HepG2 (cell line): ENCODE results near the gene CES3. TPM values are rescaled to one million over a fixed set of nuclear protein-coding genes. Genes with fewer than 3 reads are reported as not detected.

Experiments used
- ATAC-seq: fragments of 200-7000 bp; cut with Tn5 transposase; 3 replicates; pipeline ENCODE4 v1.9.1; 2020; ENCODE audit warnings: mild to moderate bottlenecking, moderate library complexity
- BruUV-seq: library from RNA; stranded (reverse); fragments of 400-500 nt; replicated peaks from 2 replicates; lab custom pipeline; 2021; lab: Mats Ljungman, UMichigan
- CTCF ChIA-PET: fragments of 300-600 bp; formaldehyde crosslinking; extraction: SDS; loops from one replicate; lab custom pipeline; 2021; ENCODE audit warnings: low total read pairs, inconsistent platforms, low intra/inter-chr PET ratio; lab: Yijun Ruan, JAX
- POLR2A ChIA-PET: fragments of 350-600 bp; sonication (Branson Sonifier 250); formaldehyde crosslinking; loops from one replicate; lab custom pipeline; 2020; ENCODE audit warnings: antibody characterized with exemption, inconsistent platforms; lab: Yijun Ruan, JAX
- DNase-seq: peaks from one replicate; pipeline ENCODE4 v3.0.0-alpha.2; 2015; ENCODE audit warnings: low spot score
- FAIRE-seq: peaks from 3 replicates; lab custom pipeline; 2011; peaks lifted over from hg19 to GRCh38; lab: Jason Lieb, UNC
- H2AFZ ChIP-seq: one replicate; pipeline ENCODE4 v1.6.1; 2011; ENCODE audit warnings: low read length, inconsistent platforms
- H3K27ac ChIP-seq: fragments of 300-600 bp; 3 replicates; pipeline ENCODE4 v1.8.0; 2011; ENCODE audit warnings: mixed run types, mild to moderate bottlenecking, mixed read lengths, low read length, inconsistent platforms; ENCODE audit not compliant: insufficient read depth; ENCODE audit errors: extremely low read length
- H3K27me3 ChIP-seq, 2 experiments: fragments of 200-600 bp in 1 of 2; 2 replicates in 1 of 2; 3 replicates in 1 of 2; pipeline versions ENCODE4 v1.6.0 to v1.8.0; 2011; ENCODE audit warnings: low read length in 2 of 2, mild to moderate bottlenecking in 2 of 2, moderate library complexity in 2 of 2, inconsistent platforms in 1 of 2; ENCODE audit not compliant: insufficient read depth in 2 of 2, control insufficient read depth in 1 of 2
- H3K36me3 ChIP-seq, 2 experiments: fragments of 200-600 bp in 1 of 2; replicated peaks in 1 of 2; 2 replicates in 1 of 2; 3 replicates in 1 of 2; pipeline versions ENCODE4 v1.5.1 to v1.8.0; 2011; ENCODE audit warnings: low read length in 2 of 2, inconsistent platforms in 1 of 2; ENCODE audit not compliant: insufficient read depth in 2 of 2, control insufficient read depth in 1 of 2
- H3K4me1 ChIP-seq: 2 replicates; pipeline ENCODE4 v1.5.1; 2012; ENCODE audit warnings: low read length, inconsistent platforms; ENCODE audit not compliant: insufficient read depth
- H3K4me2 ChIP-seq: 2 replicates; pipeline ENCODE4 v1.6.0; 2011; ENCODE audit warnings: low read depth, low read length, inconsistent platforms
- H3K4me3 ChIP-seq, 3 experiments: fragments of 200-600 bp in 1 of 3; sonication (generic), shearing (Covaris generic) in 1 of 3; replicated peaks in 1 of 3; 2 replicates each; pipeline ENCODE4 v1.5.1; 2011 to 2016; ENCODE audit warnings: low read length in 3 of 3, inconsistent platforms in 2 of 3, low read depth in 2 of 3, mild to moderate bottlenecking in 2 of 3, control low read depth in 1 of 3, mixed read lengths in 1 of 3; ENCODE audit not compliant: insufficient read depth in 1 of 3
- H3K79me2 ChIP-seq: one replicate; pipeline ENCODE4 v1.6.1; 2011; ENCODE audit warnings: low read length, inconsistent platforms; ENCODE audit not compliant: insufficient read depth
- H3K9ac ChIP-seq: 2 replicates; pipeline ENCODE4 v1.6.0; 2011; ENCODE audit warnings: mild to moderate bottlenecking, low read depth, low read length, inconsistent platforms; ENCODE audit not compliant: insufficient read depth
- H3K9me3 ChIP-seq: 2 replicates; pipeline ENCODE4 v1.5.1; 2012; ENCODE audit warnings: mild to moderate bottlenecking, low read length
- H4K20me1 ChIP-seq: 2 replicates; pipeline ENCODE4 v1.6.0; 2011; ENCODE audit warnings: inconsistent platforms, mild to moderate bottlenecking, low read length, moderate library complexity; ENCODE audit not compliant: insufficient read depth
- BHLHE40 ChIP-seq: IDR thresholded peaks from 2 replicates; pipeline ENCODE4 v1.6.1; 2011; ENCODE audit warnings: low read length, improper control_type of control experiment
- CEBPB ChIP-seq: IDR thresholded peaks from 2 replicates; pipeline ENCODE4 v1.6.1; 2011; ENCODE audit warnings: low read depth, low read length, improper control_type of control experiment, borderline replicate concordance
- CHCHD3 ChIP-seq: sonication (generic); formaldehyde crosslinking; IDR thresholded peaks from 2 replicates; pipeline ENCODE4 v1.8.0; 2022; ENCODE audit warnings: mild to moderate bottlenecking, missing genetic modification reagents, moderate library complexity
- CREM ChIP-seq, 2 experiments: sonication (generic) in 1 of 2; formaldehyde crosslinking in 1 of 2; IDR thresholded peaks; 2 replicates each; pipeline versions ENCODE4 v1.4.0 to v1.6.1; 2016 to 2020; ENCODE audit warnings: antibody characterized with exemption in 1 of 2, mild to moderate bottlenecking in 1 of 2, missing genetic modification reagents in 1 of 2
- KDM2A ChIP-seq: sonication (generic); formaldehyde crosslinking; IDR thresholded peaks from 2 replicates; pipeline ENCODE4 v1.4.0; 2020; ENCODE audit warnings: low read depth, missing genetic modification reagents, borderline replicate concordance
- MIER3 ChIP-seq: IDR thresholded peaks from 2 replicates; pipeline ENCODE4 v1.6.1; 2016; ENCODE audit warnings: missing compliant biosample characterization, borderline replicate concordance
- MXI1 ChIP-seq: IDR thresholded peaks from 3 replicates; pipeline ENCODE4 v1.6.1; 2012; ENCODE audit warnings: low read depth, low read length, inconsistent platforms, borderline replicate concordance
- NFKBIZ ChIP-seq: IDR thresholded peaks from 2 replicates; pipeline ENCODE4 v1.6.1; 2018; ENCODE audit warnings: missing genetic modification reagents, missing compliant biosample characterization
- NR3C1 ChIP-seq: sonication (generic); formaldehyde crosslinking; IDR thresholded peaks from 2 replicates; pipeline ENCODE4 v1.4.0; 2020; ENCODE audit warnings: missing genetic modification reagents
- POGK ChIP-seq: sonication (generic); formaldehyde crosslinking; conservative IDR thresholded peaks from 2 replicates; pipeline ENCODE4 v1.8.0; 2022; ENCODE audit warnings: mild to moderate bottlenecking, moderate library complexity, missing genetic modification reagents
- SIX4 ChIP-seq: sonication (generic); formaldehyde crosslinking; IDR thresholded peaks from 2 replicates; pipeline ENCODE4 v1.4.0; 2020; ENCODE audit warnings: missing genetic modification reagents
- ZBTB21 ChIP-seq: sonication (generic); formaldehyde crosslinking; IDR thresholded peaks from 2 replicates; pipeline ENCODE4 v1.4.0; 2020; ENCODE audit warnings: missing genetic modification reagents
- ZNF101 ChIP-seq: sonication (generic); formaldehyde crosslinking; IDR thresholded peaks from 2 replicates; pipeline ENCODE4 v1.4.0; 2020; ENCODE audit warnings: mild to moderate bottlenecking, low read depth, missing genetic modification reagents, borderline replicate concordance
- ZNF260 ChIP-seq: sonication (generic); formaldehyde crosslinking; IDR thresholded peaks from 2 replicates; pipeline ENCODE4 v1.4.0; 2020; ENCODE audit warnings: missing genetic modification reagents, low read depth, mild to moderate bottlenecking, borderline replicate concordance
- ZNF263 ChIP-seq: sonication (generic); formaldehyde crosslinking; IDR thresholded peaks from 2 replicates; pipeline ENCODE4 v1.4.0; 2020; ENCODE audit warnings: missing genetic modification reagents
- ZNF430 ChIP-seq: sonication (generic); formaldehyde crosslinking; IDR thresholded peaks from 2 replicates; pipeline ENCODE4 v1.9.0; 2021; ENCODE audit warnings: mild to moderate bottlenecking, missing genetic modification reagents
- ZNF441 ChIP-seq: sonication (generic); formaldehyde crosslinking; IDR thresholded peaks from 2 replicates; pipeline ENCODE4 v1.7.0; 2021; ENCODE audit warnings: missing genetic modification reagents, borderline replicate concordance
- ZNF652 ChIP-seq: IDR thresholded peaks from 2 replicates; pipeline ENCODE4 v1.6.1; 2016; ENCODE audit warnings: low read depth, borderline replicate concordance
- ZNF749 ChIP-seq: sonication (generic); formaldehyde crosslinking; IDR thresholded peaks from 2 replicates; pipeline ENCODE4 v1.8.0; 2022; ENCODE audit warnings: mild to moderate bottlenecking, missing genetic modification reagents, moderate library complexity, borderline replicate concordance
- ZNF788 ChIP-seq: sonication (generic); formaldehyde crosslinking; IDR thresholded peaks from 2 replicates; pipeline ENCODE4 v1.5.0; 2020; ENCODE audit warnings: mild to moderate bottlenecking, missing genetic modification reagents, borderline replicate concordance
- ZNF878 ChIP-seq: sonication (generic); formaldehyde crosslinking; IDR thresholded peaks from 2 replicates; pipeline ENCODE4 v1.8.1; 2023; ENCODE audit warnings: mild to moderate bottlenecking, missing genetic modification reagents, moderate library complexity
- WGBS: methylation state at CpG from one replicate; pipeline ENCODE4 v1.1.6; 2017; ENCODE audit warnings: low lambda C conversion rate; 5-methylcytosine and 5-hydroxymethylcytosine counted together
- in situ Hi-C: cut with HindIII; loops from 2 replicates; pipeline ENCODE4 v1.10.0; 2017; ENCODE audit warnings: low pct_unique_long_range_greater_than_20kb; ENCODE audit not compliant: extremely low pct_ligation_motif_present
- intact Hi-C: fragments of 100-400 bp; cut with micrococcal nuclease; formaldehyde crosslinking; loops from one replicate; pipeline ENCODE4 v1.10.0; 2022; ENCODE audit not compliant: unreplicated experiment
- polyA plus RNA-seq, 8 experiments: library from polyadenylated mRNA; depleted of rRNA in 3 of 8; stranded (reverse) in 7 of 8; unstranded in 1 of 8; fragments of >200 nt; fragmentation: Illumina TruSeq in 4 of 8; extraction: Trizol in 4 of 8; gene quantifications; 2 replicates each; pipeline versions ENCODE4 v1.2.1 to v1.2.3, GENCODE V29; 2011 to 2016; ENCODE audit warnings: low read depth in 4 of 8, missing spikeins in 1 of 8, mixed read lengths in 1 of 8; ENCODE audit not compliant: insufficient read depth in 1 of 8
- total RNA-seq, 5 experiments: library from RNA; depleted of rRNA; stranded (reverse); fragments of >200 nt; fragmentation: Illumina TruSeq; extraction: Trizol; gene quantifications; 2 replicates each; pipeline ENCODE4 v1.2.3, GENCODE V29; 2016; ENCODE audit warnings: low read depth in 1 of 5
- TF ChIP-seq, protein P1 (sequence below): sonication (generic); formaldehyde crosslinking; IDR thresholded peaks from 2 replicates; pipeline ENCODE4 v1.5.0; 2020; ENCODE audit warnings: missing genetic modification reagents, mild to moderate bottlenecking, borderline replicate concordance
- TF ChIP-seq, protein P2 (sequence below): sonication (generic); formaldehyde crosslinking; IDR thresholded peaks from 2 replicates; pipeline ENCODE4 v1.8.1; 2023; ENCODE audit warnings: mild to moderate bottlenecking, inconsistent platforms, moderate library complexity, missing genetic modification reagents, borderline replicate concordance

The CES3 gene
- total and polyA plus RNA-seq, 2 of the 13 experiments (the other 11 are each of a cell fraction or from before 2014, with no cell fraction given), result 6.6 to 17.4 TPM

DNA sequence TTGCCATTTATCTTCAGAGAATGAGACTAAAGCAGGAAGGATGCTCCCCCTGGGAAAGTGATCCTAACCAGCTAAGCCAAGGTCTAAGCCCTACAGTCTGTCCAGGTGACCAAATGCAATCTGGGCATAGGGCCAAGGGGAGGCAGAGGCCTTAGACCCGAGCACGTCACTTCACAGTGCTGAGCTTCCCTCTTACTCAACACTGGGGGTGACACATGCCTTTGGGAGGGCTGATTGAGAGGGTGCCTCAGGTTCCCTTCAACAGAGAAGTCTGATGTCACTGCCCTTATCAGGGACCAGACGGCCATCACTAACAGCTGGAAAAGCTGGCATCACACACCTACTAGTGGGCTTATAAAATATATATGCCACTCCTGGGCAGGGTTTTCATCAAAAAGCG is 30.9 kb upstream of the CES3 start:
- POLR2A ChIA-PET, result interaction anchor here (0.7 to 2.6 kb wide), 7 partner anchors 9 to 231 kb away, joined by 3 to 10 read pairs (median 3); partner anchors contain the start of genes CDH16 and PDP2
- Histone ChIP-seq H3K27me3 (peaks cover 5 to 16% of the 10 kb centered on the region in 2 experiments; a peak in 3 of 5 replicates), H4K20me1 (no peaks in the 10 kb centered on the region), H3K9ac (no peak overlapping the region), H3K4me3 (no peak overlapping the region), H3K4me1 (peaks cover 69% of the 10 kb centered on the region), H3K4me2 (no peak overlapping the region), H2AFZ (no peak overlapping the region), H3K36me3 (peaks cover 0 to 5% of the 10 kb centered on the region in 2 experiments; a peak in 2 of 5 replicates), H3K27ac (no peak overlapping the region), H3K79me2 (peaks cover 17% of the 10 kb centered on the region), H3K9me3 (no peaks in the 10 kb centered on the region)
- WGBS, result 53% methylated on average over 4 of the region's 4 CpGs
- CTCF ChIA-PET, result interaction anchor here (1.9 kb wide), 1 partner anchor 35 kb away, joined by 5 read pairs; no protein-coding TSS in a partner anchor
- BruUV-seq, result no TSS peak
- ATAC-seq, result no peak
- in situ Hi-C loops, result no loop called here
- peak; percentile 54 for FAIRE-seq
- intact Hi-C loops, result no loop called here
- DNase-seq, result peak; percentile 76
- no peak for TF ChIP-seq ZNF430 (CRISPR knock-in tag)
- no peak for TF ChIP-seq ZNF749
- peak; percentile 62; the same call in 1 of the 2 replicates for TF ChIP-seq KDM2A (CRISPR knock-in tag)
- TF ChIP-seq, protein P1, sequence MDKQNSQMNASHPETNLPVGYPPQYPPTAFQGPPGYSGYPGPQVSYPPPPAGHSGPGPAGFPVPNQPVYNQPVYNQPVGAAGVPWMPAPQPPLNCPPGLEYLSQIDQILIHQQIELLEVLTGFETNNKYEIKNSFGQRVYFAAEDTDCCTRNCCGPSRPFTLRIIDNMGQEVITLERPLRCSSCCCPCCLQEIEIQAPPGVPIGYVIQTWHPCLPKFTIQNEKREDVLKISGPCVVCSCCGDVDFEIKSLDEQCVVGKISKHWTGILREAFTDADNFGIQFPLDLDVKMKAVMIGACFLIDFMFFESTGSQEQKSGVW (CRISPR knock-in tag), result no peak
- no peak for TF ChIP-seq ZNF260 (CRISPR knock-in tag)
- TF ChIP-seq MIER3 (CRISPR knock-in tag), result no peak
- TF ChIP-seq SIX4, result no peak
- no peak for TF ChIP-seq BHLHE40
- TF ChIP-seq NFKBIZ (CRISPR knock-in tag), result no peak
- no peak for TF ChIP-seq ZNF788
- TF ChIP-seq CEBPB, result peak; percentile 84
- no peak for TF ChIP-seq ZNF101 (CRISPR knock-in tag)
- TF ChIP-seq NR3C1, result no peak
- TF ChIP-seq ZNF441 (CRISPR knock-in tag), result no peak
- no peak for TF ChIP-seq ZNF878 (CRISPR knock-in tag)
- TF ChIP-seq CREM (IDR thresholded peaks at IDR 0.05), result 0 out of 2 replicates have a peak, but pooled peaks have one; percentile 15
- TF ChIP-seq CREM (CRISPR knock-in tag; IDR thresholded peaks at IDR 0.05), result no peak
- no peak; the same call in 2 of the 3 replicates for TF ChIP-seq MXI1
- TF ChIP-seq ZNF263 (CRISPR knock-in tag), result no peak
- TF ChIP-seq ZBTB21, result peak; percentile 66; the same call in 1 of the 2 replicates
- TF ChIP-seq, protein P2, sequence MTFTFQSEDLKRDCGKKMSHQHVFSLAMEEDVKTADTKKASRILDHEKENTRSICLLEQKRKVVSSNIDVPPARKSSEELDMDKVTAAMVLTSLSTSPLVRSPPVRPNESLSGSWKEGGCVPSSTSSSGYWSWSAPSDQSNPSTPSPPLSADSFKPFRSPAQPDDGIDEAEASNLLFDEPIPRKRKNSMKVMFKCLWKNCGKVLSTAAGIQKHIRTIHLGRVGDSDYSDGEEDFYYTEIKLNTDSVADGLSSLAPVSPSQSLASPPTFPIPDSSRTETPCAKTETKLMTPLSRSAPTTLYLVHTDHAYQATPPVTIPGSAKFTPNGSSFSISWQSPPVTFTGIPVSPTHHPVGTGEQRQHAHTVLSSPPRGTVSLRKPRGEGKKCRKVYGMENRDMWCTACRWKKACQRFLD (CRISPR knock-in tag), result no peak
- no peak for TF ChIP-seq CHCHD3 (CRISPR knock-in tag)
- no peak for TF ChIP-seq POGK (CRISPR knock-in tag)
- TF ChIP-seq ZNF652 (CRISPR knock-in tag), result no peak
